ENCODE measurements around the gene F8. TPM values are rescaled to one million over a fixed set of nuclear protein-coding genes. Genes with fewer than 3 reads are reported as not detected.

Gene F8
- total RNA-seq, 1 experiment from 2014 or later, result 0.20 TPM

DNA sequence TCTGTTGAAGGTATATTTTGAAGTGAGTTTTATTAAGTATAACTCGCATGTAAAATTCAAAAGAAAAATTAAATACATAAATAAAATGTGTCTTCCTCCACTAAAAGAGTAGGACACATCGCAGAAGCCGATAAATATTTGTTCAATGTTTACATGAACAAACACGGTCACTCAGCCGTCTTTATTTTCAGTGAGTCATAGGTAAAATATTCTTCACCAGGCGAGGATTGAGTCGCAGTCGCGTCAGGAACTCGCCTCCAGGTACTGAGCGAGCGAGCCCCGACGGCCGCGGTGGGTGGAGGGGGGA is 3.9 kb upstream of the F8 start:
- intact Hi-C loops (cut with micrococcal nuclease; ENCODE audit: unreplicated experiment), result loop anchor here (1.0 kb wide), 1 partner anchor 45 kb away; the partner anchor contains the start of genes BRCC3, CMC4 and MTCP1
- H3K9me3 Mint-ChIP-seq (ENCODE audit: unreplicated experiment), result no peaks in the 10 kb centered on the region

DNA sequence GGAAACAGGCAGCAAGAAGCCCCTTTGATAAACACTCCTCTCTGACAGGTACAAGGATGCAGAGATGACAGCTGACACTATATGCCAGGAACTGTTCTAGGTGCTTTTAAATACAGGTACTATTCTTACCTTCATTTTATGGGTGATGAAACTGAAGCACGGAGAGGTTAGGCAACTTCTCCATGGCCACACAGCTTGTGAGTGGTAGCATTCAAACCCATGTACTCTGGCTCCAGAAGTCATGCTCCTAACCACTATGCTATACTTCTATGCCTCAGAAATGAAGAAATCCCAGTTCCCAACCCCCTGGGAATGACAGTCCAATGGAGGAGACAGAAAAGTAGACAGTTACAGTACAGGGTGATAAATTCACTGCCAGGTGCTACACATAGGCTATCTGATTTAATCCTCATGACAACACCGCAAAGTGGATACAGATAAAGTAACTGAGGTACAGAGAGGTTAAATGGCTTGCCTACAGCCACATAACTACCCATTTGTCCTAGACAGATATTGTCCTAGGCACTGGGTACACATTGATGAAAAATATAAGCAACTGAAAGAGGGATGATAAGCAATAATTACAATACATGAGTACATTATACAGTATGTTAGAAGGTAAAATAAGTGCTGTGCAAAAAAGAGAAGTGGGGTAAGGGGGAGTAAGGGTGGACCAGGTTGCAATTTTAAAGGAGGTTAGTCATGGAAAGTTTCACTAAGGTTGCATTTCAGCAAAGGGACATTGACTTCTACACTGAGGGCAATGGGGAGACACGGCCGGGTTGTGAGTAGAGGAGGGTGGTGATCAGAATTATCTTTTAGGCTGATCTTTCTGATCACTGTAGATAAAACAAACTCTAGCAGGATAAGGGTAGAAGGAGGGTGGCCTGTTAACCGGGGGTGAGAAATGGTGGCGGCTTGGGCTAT is 1.6 kb upstream of the F8 start:
- ChIA-PET CTCF (no interaction called here), POLR2A (no interaction called here)
- BruUV-seq (replicated peaks), result no TSS peak
- Histone ChIP-seq H3K4me3 (ENCODE audit: low read depth, low read length) (no peak overlapping the region), H3K27me3 (replicated peaks; ENCODE audit: control insufficient read depth, insufficient read depth, low read length) (no peaks in the 10 kb centered on the region), H3K4me1 (no peaks in the 10 kb centered on the region), H3K9me3 (no peaks in the 10 kb centered on the region), H3K36me3 (ENCODE audit: control insufficient read depth, insufficient read depth, low read length) (no peaks in the 10 kb centered on the region)
- Mint-ChIP-seq H3K4me1 (ENCODE audit: low read depth, unreplicated experiment) (peaks cover 12% of the 10 kb centered on the region), H3K4me3 (ENCODE audit: unreplicated experiment) (peak overlapping the region; percentile 58), H3K27me3 (ENCODE audit: insufficient read depth, unreplicated experiment) (no peaks in the 10 kb centered on the region), H3K27ac (ENCODE audit: unreplicated experiment) (peak overlapping the region; percentile 89), H3K36me3 (ENCODE audit: insufficient read depth, unreplicated experiment) (peaks cover 4% of the 10 kb centered on the region), H3K9me3 (ENCODE audit: unreplicated experiment) (no peaks in the 10 kb centered on the region)
- TF ChIP-seq CTCF (IDR thresholded peaks at IDR 0.05; ENCODE audit: insufficient read depth in 1 of 2, low read depth in 1 of 2, low read length in 1 of 2, severe bottlenecking in 1 of 2, unreplicated experiment in 1 of 2), result no peak
- intact Hi-C loops (cut with micrococcal nuclease; ENCODE audit: unreplicated experiment), result no loop called here
- no peak for DNase-seq

More for the DNA sequence above, 3.9 kb upstream of the F8 start:
- no peaks in the 10 kb centered on the region for H3K36me3 ChIP-seq (ENCODE audit: control insufficient read depth, insufficient read depth, low read length)
- DNase-seq, result no peak
- ChIA-PET CTCF (interaction anchor here (0.9 to 1.2 kb wide), 2 partner anchors 30 to 108 kb away, joined by 4 to 5 read pairs; no protein-coding TSS in a partner anchor), POLR2A (interaction anchor here (0.6 to 1.3 kb wide), 14 partner anchors 8 to 1467 kb away, joined by 3 to 13 read pairs (median 6); partner anchors contain the start of genes BRCC3 and DKC1)
- no peaks in the 10 kb centered on the region for H3K27me3 ChIP-seq (replicated peaks; ENCODE audit: control insufficient read depth, insufficient read depth, low read length)
- H3K4me3 ChIP-seq (ENCODE audit: low read depth, low read length), result peak overlapping the region; percentile 64
- H3K9me3 ChIP-seq, result no peaks in the 10 kb centered on the region
- Mint-ChIP-seq H3K4me1 (ENCODE audit: low read depth, unreplicated experiment) (peaks cover 13% of the 10 kb centered on the region), H3K4me3 (ENCODE audit: unreplicated experiment) (peak overlapping the region; percentile 74), H3K27ac (ENCODE audit: unreplicated experiment) (peak overlapping the region; percentile 76), H3K27me3 (ENCODE audit: insufficient read depth, unreplicated experiment) (no peaks in the 10 kb centered on the region), H3K36me3 (ENCODE audit: insufficient read depth, unreplicated experiment) (peaks cover 5% of the 10 kb centered on the region)
- no peak for TF ChIP-seq CTCF (IDR thresholded peaks at IDR 0.05; ENCODE audit: insufficient read depth in 1 of 2, low read depth in 1 of 2, low read length in 1 of 2, severe bottlenecking in 1 of 2, unreplicated experiment in 1 of 2)
- H3K4me1 ChIP-seq, result no peaks in the 10 kb centered on the region
- TSS peak; percentile 91 for BruUV-seq (replicated peaks)

- no peaks in the 10 kb centered on the region for H3K27me3 Mint-ChIP-seq (ENCODE audit: insufficient read depth, unreplicated experiment)
- DNase-seq, result no peak
- H3K36me3 Mint-ChIP-seq (ENCODE audit: insufficient read depth, unreplicated experiment), result no peaks in the 10 kb centered on the region
- H3K4me3 Mint-ChIP-seq (ENCODE audit: unreplicated experiment), result no peak overlapping the region
- H3K9me3 ChIP-seq, result no peaks in the 10 kb centered on the region
- no peaks in the 10 kb centered on the region for H3K27me3 ChIP-seq (replicated peaks; ENCODE audit: control insufficient read depth, insufficient read depth, low read length)
- intact Hi-C loops (cut with micrococcal nuclease; ENCODE audit: unreplicated experiment), result no loop called here
- H3K27ac Mint-ChIP-seq (ENCODE audit: unreplicated experiment), result no peak overlapping the region
- no peaks in the 10 kb centered on the region for H3K36me3 ChIP-seq (ENCODE audit: control insufficient read depth, insufficient read depth, low read length)
- no TSS peak for BruUV-seq (replicated peaks)
- TF ChIP-seq CTCF (IDR thresholded peaks at IDR 0.05; ENCODE audit: insufficient read depth in 1 of 2, low read depth in 1 of 2, low read length in 1 of 2, severe bottlenecking in 1 of 2, unreplicated experiment in 1 of 2), result no peak
- no peaks in the 10 kb centered on the region for H3K4me1 ChIP-seq
- ChIA-PET CTCF (no interaction called here), POLR2A (no interaction called here)
- no peaks in the 10 kb centered on the region for H3K9me3 Mint-ChIP-seq (ENCODE audit: unreplicated experiment)
- peaks cover 6% of the 10 kb centered on the region for H3K4me1 Mint-ChIP-seq (ENCODE audit: low read depth, unreplicated experiment)
- no peak overlapping the region for H3K4me3 ChIP-seq (ENCODE audit: low read depth, low read length)
These were observed 1.9 kb downstream of the F8 start for GRCh38 chrX:155020591-155020990.
